ENCODE measurements around the gene GUCA2A.

GUCA2A gene

DNA sequence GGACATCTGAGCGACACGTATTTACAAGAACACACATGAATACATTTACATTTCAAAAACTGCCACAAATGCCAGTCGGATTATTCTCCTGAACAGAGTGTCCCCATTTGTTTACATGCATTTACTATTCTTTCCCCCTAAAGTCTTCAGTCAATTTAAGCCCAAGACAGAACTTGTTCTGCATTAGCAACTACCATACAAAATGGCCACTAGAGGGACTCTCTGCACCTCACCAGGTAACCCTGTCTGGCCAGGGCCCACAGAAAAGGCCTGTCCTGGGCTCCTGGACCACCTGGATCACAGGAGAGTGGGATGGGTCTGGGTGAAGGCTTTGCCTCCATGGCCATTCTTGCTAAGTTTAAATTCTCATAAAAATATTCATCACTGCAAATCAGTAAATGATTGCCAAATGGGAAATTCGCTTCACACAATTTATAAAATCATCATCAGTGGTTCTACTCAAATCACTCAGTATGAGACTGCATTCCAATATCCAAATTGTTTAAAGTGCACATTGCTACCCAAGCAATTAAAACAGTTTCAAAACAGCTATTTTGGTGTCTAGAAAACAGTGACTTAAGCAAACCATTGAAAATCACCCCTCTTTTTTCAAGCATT lies 12.5 kb upstream of the GUCA2A start:
- peak; percentile 36 for DNase-seq

DNA sequence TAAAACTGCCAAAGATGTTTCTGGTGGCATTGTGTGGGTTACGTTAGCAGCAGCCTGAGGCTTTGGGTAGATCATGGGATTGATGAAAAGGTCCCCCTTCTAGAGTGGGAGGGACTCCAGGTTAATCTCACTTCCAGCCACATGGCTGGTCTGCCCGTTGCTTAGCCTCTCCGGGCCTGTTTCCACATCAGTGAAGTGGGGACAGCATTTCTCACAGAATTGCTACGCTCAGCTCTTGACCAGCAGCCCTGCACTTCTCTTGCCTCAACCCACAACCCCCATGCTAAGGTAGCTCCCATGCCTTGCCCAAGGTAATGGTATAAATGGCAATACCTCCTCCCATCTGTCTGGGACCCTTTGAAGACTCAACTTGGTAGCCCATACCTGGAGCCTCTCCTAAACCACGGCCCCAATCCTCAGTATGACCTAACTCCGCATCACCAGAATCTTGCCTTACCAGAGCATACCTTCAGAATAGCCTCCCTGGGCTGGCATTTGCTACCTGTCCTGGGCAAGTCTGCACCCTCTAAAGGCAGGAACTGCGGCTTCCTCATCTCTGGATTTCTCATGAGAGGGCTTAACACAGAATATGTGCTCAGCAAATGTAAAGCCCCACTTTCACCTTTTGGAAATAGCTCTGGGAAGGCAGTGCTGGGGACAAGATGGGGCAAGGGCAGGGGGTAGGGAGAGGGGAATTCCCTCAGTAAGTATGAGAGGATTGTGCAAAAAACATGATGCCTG lies 10.9 kb upstream of the GUCA2A start:
- DNase-seq = no peak

DNA sequence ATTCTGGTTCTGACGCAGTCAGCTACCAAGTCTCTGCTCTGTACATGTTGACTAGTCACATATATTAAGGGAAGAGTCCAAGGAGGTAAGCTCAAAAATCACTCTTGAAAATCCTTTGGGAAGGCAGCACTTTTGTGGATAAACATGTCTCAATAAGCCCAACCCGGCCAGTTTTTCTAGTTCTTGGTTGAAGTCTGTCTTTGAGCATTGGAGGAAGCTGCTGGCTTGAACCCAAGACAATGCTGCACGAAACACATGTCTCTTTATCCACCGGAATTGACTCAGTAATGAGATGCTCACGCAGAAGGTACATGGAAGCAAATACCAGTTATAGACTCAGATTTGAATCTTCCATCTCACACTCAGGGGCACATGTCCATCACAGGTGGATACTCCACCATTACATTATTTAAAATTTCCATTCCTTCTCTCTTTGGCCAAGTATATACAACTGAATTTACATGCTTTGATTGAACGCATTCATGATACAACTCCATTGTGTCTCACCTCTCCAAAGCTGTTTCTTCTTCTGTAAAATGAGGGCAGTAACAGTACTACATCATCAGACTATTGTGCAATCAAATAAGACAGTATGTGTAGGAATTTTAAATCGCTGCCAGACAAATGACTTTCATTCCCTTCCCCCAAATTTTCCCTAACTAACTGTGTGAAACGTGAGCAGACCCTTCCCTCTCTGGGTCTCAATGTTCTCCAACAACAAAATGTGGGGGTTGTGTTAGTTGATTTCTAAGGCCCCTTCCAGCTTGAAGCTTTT lies 9.6 kb upstream of the GUCA2A start:
- DNase-seq = no peak

DNA sequence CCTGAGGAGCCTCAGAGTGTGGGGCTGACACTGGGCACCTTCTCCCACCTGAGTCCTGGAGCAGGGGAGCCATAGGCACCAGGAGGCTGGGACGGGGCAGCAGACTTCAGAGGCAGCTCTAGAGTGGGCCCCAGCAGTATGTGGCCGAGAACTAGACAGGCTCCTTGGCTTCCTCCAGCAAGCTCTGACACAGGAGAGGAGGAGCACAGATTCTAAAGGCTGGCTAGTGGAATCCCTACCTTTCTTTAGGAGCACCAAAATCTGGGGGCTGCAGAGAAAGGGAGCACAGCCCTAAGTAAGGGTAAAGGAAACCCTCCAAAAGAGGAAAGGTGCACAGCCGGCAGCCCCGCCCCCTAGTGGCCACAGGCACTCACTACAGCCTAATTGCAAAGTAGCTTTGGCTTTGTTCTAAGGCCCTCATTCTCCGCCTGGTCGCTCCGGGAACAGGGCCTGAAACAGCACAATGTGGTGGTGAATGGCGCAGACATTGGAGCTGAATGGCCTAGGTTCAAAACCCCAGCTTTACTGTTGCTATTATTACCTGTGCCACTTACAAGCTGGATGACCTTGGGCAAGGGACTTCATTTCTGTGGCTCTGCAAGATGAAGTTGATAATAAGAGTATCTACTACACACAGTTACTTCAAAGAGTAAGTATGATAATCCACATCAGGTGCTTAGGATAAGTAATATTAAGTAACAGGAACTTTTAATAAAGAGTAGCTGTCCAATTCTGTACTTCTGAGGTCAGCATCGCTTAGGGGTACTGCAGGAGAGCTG lies 8.8 kb upstream of the GUCA2A start:
- DNase-seq = peak; percentile 61

DNA sequence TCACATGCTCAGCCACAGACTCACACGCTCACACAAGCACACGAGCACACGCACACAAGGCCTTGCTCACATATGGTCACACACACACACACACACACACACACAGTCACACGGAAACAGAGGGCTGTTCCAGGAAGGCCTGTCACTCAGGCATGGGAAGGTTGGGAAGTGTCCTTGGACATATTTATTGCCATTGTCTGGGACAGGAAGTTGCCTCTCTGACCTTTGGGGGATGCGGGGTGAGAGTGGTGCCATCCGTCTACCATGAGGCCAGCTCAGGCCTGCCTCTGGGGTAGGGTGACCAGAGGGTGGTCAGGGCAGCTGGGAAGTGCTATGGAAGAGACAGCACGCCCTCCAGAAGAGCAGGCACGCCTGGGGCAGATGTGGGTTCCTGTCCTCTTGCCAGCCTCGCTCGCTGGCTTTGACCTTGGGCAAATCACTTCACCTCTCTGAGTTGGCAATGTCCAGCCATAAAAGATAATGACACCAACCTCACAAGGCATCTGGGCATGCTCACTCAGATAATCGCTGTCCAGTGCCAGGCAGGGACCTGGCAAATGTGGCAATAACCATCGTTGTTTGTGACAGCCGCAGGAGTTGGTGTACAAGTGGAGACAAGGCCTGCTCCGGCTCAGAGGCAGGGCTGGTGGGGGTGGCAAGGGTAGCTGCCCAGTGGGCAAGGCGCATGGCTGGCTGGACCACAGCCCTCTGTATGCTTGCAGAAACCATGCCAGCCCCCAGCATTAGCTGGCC lies 8.0 kb upstream of the GUCA2A start:
- DNase-seq = no peak

DNA sequence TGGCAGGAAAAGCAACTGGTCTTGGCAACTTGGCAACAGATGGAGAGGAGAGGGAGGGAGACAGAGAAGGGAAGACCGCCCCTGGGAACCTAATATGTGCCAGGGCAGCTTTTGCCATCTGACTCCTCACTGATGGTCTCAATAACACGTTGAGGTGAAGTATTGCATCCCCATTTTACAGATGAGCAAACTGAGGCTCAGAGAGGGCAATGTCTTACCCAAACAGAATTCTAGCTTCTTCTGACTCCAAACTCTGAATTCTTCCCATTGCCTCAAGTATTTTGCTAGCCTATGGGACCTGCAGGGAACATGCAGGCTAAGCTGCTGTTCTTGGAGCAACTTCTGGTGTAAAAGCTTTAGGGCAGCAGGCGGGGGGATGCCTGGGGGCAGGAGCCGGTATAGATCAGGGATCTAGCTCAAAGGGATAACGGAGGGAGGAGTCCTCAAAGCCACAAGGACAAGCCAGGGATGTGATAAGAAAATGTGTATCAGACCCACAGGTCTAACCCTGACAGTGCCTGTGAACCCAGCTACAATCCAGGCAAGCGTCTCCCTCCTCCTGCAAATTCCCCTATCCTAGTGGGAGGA lies 7.2 kb upstream of the GUCA2A start:
- no peak for DNase-seq

DNA sequence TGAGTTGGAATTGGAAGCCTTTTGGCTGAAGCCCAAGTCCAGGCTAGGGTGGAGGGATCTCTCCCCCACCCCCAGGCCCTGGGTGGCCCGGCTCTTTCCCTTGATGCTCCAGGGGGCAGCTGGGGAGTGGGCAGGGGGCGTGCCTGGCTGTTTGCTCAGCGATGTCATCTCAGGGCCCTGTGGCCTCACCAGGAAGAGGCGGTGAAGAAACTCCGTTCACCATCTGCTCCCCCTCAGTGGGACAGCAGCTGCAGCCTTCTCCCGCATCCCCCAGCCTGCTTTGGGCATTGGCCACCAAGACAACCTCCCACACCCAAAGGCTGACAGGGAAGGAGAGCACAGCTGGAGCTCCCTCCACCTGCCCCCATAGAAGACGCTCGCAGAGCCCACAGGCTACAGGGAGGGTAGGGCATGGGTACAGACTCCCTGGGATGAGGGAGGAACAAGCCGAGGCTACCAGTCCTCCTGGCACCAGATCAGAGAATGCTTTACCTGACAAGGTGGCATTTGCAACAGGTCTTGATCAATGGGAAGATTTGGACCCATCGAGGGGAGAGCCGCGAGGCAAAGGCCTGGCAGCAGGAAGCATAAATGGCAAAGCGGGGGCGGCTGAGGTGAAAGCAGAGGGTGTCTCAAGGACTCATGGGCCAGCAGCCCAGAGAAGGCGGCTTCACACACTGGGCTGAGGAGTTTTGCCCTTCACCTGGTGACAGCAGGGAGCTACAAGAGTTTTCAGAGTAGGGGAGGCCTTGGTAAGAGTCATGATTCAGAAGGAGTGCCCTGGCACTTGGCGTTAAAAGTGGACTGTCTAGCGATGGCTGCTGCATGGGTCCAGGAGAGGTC lies 6.5 kb upstream of the GUCA2A start:
- DNase-seq = no peak

DNA sequence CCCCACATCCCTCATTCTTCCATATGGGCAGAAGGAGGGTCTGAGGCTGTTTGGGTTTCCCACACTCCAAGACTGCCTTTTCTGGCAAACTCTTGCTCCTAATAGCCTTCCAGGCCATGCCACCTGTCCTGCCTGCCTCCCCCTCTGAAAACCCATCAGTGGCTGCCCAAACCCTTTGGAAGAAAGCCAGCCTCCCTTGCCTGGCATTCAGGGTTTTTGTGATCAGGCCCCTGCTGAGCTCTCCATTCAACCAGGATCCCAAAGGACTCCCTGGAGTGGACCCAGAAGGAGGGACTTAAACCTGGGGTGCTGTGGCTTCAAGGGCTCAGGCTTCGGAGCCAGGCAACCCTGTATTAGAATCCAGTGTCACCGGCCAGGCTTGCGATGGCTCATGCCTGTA lies 4.2 kb upstream of the GUCA2A start:
- no peak for DNase-seq

DNA sequence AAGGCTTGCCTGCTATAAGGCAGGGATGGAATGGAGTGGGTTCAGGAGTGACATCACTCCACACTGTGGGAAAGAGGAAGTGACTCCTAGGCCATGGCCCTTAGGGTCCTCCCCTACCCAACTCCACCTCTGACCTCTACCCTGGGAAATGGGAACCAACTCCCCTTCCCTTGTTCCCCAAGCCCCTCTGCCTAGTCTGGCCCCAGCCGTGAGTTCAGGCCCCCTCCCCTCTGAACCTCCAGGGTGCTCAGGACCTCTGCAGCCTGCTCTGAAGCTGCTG lies 3.8 kb upstream of the GUCA2A start:
- no peak for DNase-seq

DNA sequence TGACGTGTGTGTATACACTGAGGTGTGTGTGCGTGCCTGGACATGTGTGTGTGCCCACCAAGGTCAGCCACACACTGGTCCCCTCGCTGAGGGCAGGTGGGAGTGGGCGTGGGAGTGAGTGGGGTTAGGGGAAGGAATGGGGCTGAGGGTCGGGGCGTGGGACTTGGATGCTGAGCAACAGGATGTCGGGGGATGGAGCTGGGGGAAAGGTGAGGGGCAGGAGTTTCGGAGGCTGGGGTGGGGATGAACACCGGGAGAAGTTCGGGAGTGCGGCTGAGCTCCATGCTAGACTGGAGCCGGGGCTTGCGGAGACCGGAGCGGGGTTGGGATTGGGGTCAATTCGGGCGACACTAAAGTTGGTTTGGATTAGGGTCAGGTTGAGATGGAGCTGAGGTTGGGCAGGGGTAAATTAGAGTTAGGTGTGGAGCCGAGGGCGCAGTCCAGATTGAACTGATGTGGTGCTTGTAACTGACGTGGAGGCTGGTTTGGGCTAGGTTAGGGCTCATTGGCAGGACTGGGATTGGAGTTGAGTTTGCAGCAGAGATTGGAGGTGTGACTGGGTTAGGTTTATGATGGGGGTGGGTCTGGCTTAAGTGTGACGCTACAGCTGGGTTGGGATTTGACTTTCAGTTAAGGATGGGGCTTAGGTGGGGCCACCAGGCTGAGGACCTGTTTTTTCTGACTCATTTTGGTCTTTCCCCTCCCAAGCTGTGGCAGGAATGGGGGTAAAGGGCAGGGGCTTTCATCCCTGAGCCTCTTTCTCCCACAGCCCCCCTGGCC lies 3.3 kb upstream of the GUCA2A start:
- no peak for DNase-seq

DNA sequence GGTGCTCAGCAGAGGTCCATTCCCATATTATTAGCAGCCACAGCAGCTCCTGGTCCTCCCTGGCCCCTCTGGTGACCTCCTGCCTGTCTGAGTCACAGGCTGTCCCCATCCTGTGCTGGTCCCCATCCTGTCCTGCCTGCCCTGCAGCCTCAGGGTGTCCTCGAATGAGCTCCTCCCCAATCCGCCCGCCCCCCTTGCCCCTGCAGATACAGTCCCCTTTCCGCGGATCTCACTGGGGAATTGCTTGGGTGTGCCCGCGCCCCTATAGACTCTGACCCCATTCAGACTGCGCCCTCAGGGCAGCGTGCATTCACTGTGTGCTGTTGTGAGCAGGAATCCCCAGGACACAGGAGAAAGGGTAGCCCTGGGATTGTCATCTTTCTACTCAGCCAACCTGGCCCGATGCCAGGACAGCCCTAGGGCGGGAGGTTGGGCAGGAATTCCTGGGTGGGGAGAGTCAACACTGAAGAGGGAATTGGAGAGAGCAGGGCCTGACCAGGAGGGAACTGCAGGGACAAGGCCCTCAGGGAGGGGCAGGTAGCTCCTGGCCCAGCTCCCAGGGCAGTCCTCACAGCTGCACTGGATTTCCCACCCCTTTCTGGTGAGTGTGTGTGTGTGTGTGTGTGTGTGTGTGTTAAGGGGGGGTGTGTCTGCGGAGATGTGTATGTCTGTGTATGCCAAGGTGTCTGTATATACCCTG lies 1.1 kb upstream of the GUCA2A start:
- no peak for DNase-seq

DNA sequence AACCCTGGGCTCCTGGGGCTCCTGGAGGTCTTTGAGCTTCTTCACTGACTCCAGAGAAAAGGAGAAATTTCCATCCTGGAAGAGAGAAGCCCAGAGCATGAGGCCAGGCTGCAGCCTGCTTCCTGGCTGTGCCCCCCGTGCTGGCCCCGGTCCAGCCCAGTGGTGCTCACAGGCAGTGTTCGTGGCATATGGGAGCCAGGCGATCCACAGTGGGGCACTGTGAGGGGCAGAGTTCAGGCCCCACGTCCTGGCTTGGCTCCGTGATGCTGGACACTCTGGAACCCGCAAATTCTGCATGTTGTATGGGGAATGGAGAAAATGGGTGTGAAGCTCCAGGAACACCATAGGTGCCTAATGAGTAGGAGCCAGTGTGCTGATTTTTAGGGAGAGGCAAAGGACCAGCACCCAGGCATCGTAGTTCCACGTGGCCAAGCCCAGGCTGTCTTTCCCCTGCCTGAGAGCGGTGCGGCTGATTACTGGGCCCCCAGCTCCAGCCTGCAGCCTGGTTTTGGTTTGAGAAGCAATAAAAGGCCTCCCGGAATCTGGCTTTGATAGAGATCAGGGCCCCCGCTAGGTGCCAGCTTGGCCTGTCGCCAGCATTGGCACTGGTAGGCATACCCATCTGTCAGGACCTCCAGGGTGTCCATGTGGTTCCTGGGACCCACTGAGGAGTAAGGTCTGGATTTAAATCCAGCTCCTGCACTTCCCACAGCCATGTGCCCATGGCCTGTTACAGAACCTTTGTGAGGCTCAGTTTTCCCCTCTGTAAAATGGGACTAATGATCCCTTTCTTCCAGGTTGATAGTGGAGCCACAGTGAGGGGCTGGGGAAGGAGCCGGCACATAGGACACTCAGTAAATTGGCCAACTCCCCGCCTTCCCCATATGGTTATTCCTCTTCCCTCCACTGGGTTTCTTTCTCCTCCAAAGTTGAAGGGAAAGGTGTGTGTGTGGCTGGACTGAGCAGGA lies 725 bp downstream of the GUCA2A start:
- DNase-seq = no peak

DNA sequence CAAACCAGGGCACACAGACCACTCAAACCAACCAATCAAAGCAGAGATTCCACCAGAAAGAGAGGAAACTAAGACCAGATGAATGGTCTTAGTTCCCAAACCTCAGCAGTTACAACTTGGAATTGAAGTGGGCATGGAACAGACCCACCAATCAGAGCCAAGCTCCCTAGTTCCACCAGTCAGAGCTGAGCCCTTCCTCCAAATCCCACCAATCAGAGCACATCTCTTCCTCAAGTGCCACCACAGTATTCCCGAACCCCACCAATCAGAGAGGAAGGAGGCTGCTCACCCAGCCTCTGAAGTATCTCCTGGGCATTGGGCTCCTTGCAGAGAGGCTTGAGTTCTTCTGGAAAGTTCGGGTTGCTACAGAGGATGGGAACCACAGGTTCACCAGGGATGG lies 1.4 kb downstream of the GUCA2A start:
- DNase-seq = no peak

DNA sequence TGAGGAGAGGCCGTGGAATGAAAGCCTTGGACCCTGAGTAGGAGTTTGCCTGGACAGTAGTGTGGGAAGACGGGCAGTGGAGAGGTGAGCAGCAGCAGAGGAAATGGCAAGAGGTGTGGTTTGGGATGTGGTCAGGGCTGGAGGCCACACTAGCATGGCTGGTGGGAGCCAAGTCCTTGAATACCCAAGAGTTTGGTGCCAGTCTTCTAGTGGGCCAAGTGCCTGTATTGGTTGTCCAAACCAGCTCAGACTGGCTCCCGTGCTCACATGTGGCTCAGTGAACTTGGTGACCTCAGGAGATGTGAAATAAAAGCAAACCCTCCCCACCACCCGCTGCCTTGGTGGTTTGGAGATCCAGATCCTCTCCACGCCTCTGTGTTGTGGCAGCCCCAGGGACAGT lies 2.4 kb downstream of the GUCA2A start:
- DNase-seq = no peak

DNA sequence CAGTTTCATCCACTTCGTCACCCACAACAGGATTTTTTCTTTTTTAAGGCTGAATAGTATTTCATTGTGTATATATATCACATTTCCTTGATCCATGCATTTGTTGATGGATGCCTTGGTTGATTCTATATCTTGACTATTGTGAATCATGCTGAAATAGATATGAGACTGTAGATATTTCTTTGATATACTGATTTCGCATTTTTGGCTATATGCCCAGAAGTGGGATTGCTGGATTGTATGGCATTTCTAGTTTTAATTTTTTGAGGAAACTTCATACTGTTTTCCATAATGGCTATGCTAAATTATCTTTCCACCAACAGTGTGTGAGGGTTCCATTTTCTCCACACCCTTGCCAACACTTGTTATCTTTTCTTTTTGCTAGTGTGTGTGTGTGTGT lies 6.4 kb downstream of the GUCA2A start:
- DNase-seq = no peak

DNA sequence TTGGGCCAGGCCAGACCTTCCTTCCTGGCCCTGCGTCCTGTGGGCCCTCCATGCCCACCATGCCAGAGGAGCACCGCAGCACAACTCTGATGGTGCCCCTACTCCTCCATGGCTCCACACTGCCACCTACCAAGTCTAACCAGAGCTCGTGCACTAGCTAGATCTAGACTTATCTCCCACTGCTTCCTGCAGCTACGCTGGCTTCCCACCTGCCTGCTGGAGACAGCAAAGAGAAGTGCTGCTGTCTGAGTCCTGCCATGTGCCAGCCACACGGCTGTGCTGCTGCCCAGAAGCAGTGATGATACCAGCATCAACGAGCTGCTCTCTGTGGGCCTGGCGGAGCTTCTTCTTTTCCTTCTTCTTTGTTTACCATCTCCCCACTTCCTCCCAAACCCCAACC lies 6.9 kb downstream of the GUCA2A start:
- peak; percentile 13 for DNase-seq

DNA sequence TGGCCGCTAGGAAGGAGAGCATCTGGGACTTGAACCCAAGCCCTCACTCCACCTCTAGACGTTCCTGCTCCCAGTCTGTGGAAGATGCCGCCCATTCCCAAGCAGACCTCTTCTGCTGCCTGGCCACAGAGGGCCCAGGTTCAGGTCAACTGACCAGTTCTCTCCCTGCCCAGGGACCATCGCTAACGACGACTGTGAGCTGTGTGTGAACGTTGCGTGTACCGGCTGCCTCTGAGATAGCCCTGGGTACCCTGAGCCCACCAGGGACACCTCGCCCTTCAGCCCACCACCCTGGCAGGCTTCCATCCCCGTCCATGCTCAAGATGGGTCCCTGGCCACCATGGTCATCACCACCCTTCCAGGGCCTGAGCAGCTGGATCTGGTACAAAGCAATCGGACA lies 9.2 kb downstream of the GUCA2A start:
- no peak for DNase-seq

DNA sequence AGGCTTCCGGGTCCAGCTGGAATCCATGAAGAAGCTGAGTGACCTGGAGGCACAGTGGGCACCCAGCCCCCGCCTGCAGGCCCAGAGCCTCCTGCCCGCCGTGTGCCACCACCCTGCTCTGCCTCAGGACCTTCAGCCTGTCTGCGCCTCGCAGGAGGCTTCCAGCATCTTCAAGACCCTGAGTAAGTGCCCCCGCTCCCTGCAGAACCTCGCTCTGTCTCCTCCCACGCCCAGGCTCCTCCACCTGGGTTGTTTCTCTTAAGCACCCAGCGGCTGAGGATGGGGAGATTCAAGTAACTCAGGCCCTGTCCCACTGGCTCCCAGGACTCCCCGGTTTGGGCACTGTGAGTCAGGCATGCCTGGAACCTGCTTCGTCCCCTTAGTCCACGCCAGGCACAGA lies 9.9 kb downstream of the GUCA2A start:
- DNase-seq = no peak

DNA sequence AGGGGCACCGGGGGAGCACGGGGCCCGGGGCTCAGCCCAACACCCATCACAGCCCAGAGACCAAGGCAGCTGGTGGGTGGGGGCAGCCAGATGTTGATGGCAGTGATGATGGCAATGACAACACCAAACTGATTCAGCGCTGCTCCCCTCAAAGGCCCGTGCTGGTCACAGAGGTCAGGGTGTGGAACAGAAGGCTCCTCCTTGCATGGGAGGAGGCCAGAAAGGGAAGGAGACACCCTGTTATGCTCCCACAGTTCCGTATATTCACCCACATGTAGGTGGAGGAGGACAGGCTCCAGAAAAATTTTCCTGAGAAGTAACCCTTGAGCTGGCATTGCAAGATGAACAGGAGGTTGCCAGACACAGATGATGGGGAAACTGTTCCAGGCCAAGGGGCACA lies 10.9 kb downstream of the GUCA2A start:
- no peak for DNase-seq

Measured in CD4-positive, alpha-beta T cell treated with Interleukin-12 subunit alpha and Interleukin-12 subunit beta, for 1 hour (primary cell).